PC-9 (cell line): ENCODE results near the gene CYLD.

ENCODE experiments used
- CTCF ChIP-seq: fragments of 200-600 bp; sonication (generic); conservative IDR thresholded peaks from 2 replicates; pipeline ENCODE4 v1.6.1; 2017; ENCODE audit warnings: mixed run types, antibody characterized with exemption, mild to moderate bottlenecking, moderate library complexity
- EZH2 ChIP-seq: fragments of 200-600 bp; sonication (generic); IDR thresholded peaks from 2 replicates; pipeline ENCODE4 v1.8.0; 2017; ENCODE audit warnings: antibody characterized with exemption, low read depth

- TF ChIP-seq EZH2, result no peak
- TF ChIP-seq CTCF, result no peak
Measured at GRCh38 chr16:50745940-50746339, 4.1 kb downstream of the CYLD start.
